ENCODE measurements around the gene CTSH. TPM values are rescaled to one million over a fixed set of nuclear protein-coding genes. Genes with fewer than 3 reads are reported as not detected.

Gene CTSH
- total and polyA plus RNA-seq, 2 experiments from 2014 or later, result 19.7 to 19.9 TPM

- no peak for TF ChIP-seq ETS1 (IDR thresholded peaks at IDR 0.05)
Measured at GRCh38 chr15:78991879-78992278, 47.0 kb upstream of the CTSH start (continued).

GRCh38 chr15:78991476-78991875 is 46.6 kb upstream of the CTSH start:
- H3K27me3 ChIP-seq (ENCODE audit: insufficient read depth), result no peaks in the 10 kb centered on the region
- no peaks in the 10 kb centered on the region for H3K36me3 ChIP-seq (ENCODE audit: insufficient read depth)
- no peaks in the 10 kb centered on the region for H3K9me2 ChIP-seq (ENCODE audit: insufficient read depth)
- H4K20me1 ChIP-seq (replicated peaks; ENCODE audit: insufficient read depth), result no peaks in the 10 kb centered on the region
- no peak overlapping the region for H3K27ac ChIP-seq (ENCODE audit: low read depth)
- H2AFZ ChIP-seq, result no peak overlapping the region
- H3K79me2 ChIP-seq (replicated peaks; ENCODE audit: insufficient read depth), result no peaks in the 10 kb centered on the region
- no peak for DNase-seq (ENCODE audit: low spot score)
- Mint-ChIP-seq H3K36me3 (ENCODE audit: low read depth) (no peaks in the 10 kb centered on the region), H3K27ac (no peak overlapping the region), H3K4me3 (no peak overlapping the region), H3K9me3 (peaks cover 4% of the 10 kb centered on the region; the same call in 1 of the 3 replicates), H3K27me3 (ENCODE audit: insufficient read depth, low read depth, poor library complexity) (peaks cover 2% of the 10 kb centered on the region), H3K4me1 (peaks cover 5% of the 10 kb centered on the region)
- no peak overlapping the region for H3K4me2 ChIP-seq
- no peak for TF ChIP-seq ZNF331 (CRISPR knock-in tag; IDR thresholded peaks at IDR 0.05; ENCODE audit: low read depth)
- no peak for TF ChIP-seq NANOG (IDR thresholded peaks at IDR 0.05; ENCODE audit: borderline replicate concordance)
- no peak for TF ChIP-seq ZNF114 (CRISPR knock-in tag; IDR thresholded peaks at IDR 0.05)
- no peak for TF ChIP-seq POLR2AphosphoS5 (IDR thresholded peaks at IDR 0.05; ENCODE audit: low read depth)
- H3K4me3 ChIP-seq, result no peak overlapping the region
- no peaks in the 10 kb centered on the region for H3K4me1 ChIP-seq (ENCODE audit: insufficient read depth)
- no peak for ATAC-seq
- no peaks in the 10 kb centered on the region for H3F3A ChIP-seq (replicated peaks; ENCODE audit: low read depth)

- no peak overlapping the region for H2AFZ ChIP-seq
- peaks cover 4% of the 10 kb centered on the region for H3K27me3 Mint-ChIP-seq (ENCODE audit: insufficient read depth, low read depth, poor library complexity)
- no peak for DNase-seq (ENCODE audit: low spot score)
Measured at GRCh38 chr15:78990278-78990677, 45.4 kb upstream of the CTSH start.

More at GRCh38 chr15:78990278-78990677, 45.4 kb upstream of the CTSH start:
- Histone ChIP-seq H3K4me3 (no peak overlapping the region), H3K4me1 (ENCODE audit: insufficient read depth) (no peaks in the 10 kb centered on the region), H3K79me2 (replicated peaks; ENCODE audit: insufficient read depth) (no peaks in the 10 kb centered on the region), H3K36me3 (ENCODE audit: insufficient read depth) (no peaks in the 10 kb centered on the region), H3K9me2 (ENCODE audit: insufficient read depth) (no peaks in the 10 kb centered on the region), H3F3A (replicated peaks; ENCODE audit: low read depth) (no peaks in the 10 kb centered on the region), H4K20me1 (replicated peaks; ENCODE audit: insufficient read depth) (no peaks in the 10 kb centered on the region), H3K4me2 (no peak overlapping the region), H3K27ac (ENCODE audit: low read depth) (no peak overlapping the region), H3K27me3 (ENCODE audit: insufficient read depth) (no peaks in the 10 kb centered on the region)
- no peak overlapping the region for H3K27ac Mint-ChIP-seq
- H3K9me3 Mint-ChIP-seq, result peaks cover 4% of the 10 kb centered on the region; the same call in 1 of the 3 replicates
- H3K4me3 Mint-ChIP-seq, result no peak overlapping the region
- no peak for ATAC-seq
- H3K4me1 Mint-ChIP-seq, result peaks cover 2% of the 10 kb centered on the region; the same call in 1 of the 3 replicates
- no peaks in the 10 kb centered on the region for H3K36me3 Mint-ChIP-seq (ENCODE audit: low read depth)
- TF ChIP-seq ZNF462 (CRISPR knock-in tag; IDR thresholded peaks at IDR 0.05) (no peak), ZNF331 (CRISPR knock-in tag; IDR thresholded peaks at IDR 0.05; ENCODE audit: low read depth) (no peak)
